Measurements from ENCODE around the gene MAP1LC3B2.

Gene MAP1LC3B2

GRCh38 chr12:116545144-116545543 is 14.0 kb upstream of the MAP1LC3B2 start:
- no peak for ATAC-seq
- Mint-ChIP-seq H3K27me3 (no peaks in the 10 kb centered on the region), H3K36me3 (no peaks in the 10 kb centered on the region), H3K4me3 (no peak overlapping the region), H3K27ac (no peak overlapping the region), H3K9me3 (peaks cover 3% of the 10 kb centered on the region), H3K4me1 (peaks cover 37% of the 10 kb centered on the region)

- ATAC-seq, result no peak
- no peaks in the 10 kb centered on the region for H3K9me3 Mint-ChIP-seq
- H3K27me3 Mint-ChIP-seq, result no peaks in the 10 kb centered on the region
- no peak overlapping the region for H3K4me3 Mint-ChIP-seq
- H3K4me1 Mint-ChIP-seq, result peaks cover 29% of the 10 kb centered on the region
- no peak overlapping the region for H3K27ac Mint-ChIP-seq
- no peaks in the 10 kb centered on the region for H3K36me3 Mint-ChIP-seq
Measured at GRCh38 chr12:116545936-116546335, 13.2 kb upstream of the MAP1LC3B2 start.

GRCh38 chr12:116547955-116548501 is 11.2 kb upstream of the MAP1LC3B2 start:
- H3K4me1 Mint-ChIP-seq, result peaks cover 29% of the 10 kb centered on the region
- peak; percentile 88 for ATAC-seq
- peak overlapping the region; percentile 79 for H3K27ac Mint-ChIP-seq
- H3K9me3 Mint-ChIP-seq, result no peaks in the 10 kb centered on the region
- H3K36me3 Mint-ChIP-seq, result no peaks in the 10 kb centered on the region
- no peaks in the 10 kb centered on the region for H3K27me3 Mint-ChIP-seq
- H3K4me3 Mint-ChIP-seq, result peak overlapping the region; percentile 2

- ATAC-seq, result no peak
- no peaks in the 10 kb centered on the region for H3K9me3 Mint-ChIP-seq
- H3K27me3 Mint-ChIP-seq, result no peaks in the 10 kb centered on the region
- no peak overlapping the region for H3K27ac Mint-ChIP-seq
- H3K4me1 Mint-ChIP-seq, result peaks cover 29% of the 10 kb centered on the region
- no peak overlapping the region for H3K4me3 Mint-ChIP-seq
- no peaks in the 10 kb centered on the region for H3K36me3 Mint-ChIP-seq
Measured at GRCh38 chr12:116549993-116550392, 9.2 kb upstream of the MAP1LC3B2 start.

GRCh38 chr12:116551151-116551550 is 8.0 kb upstream of the MAP1LC3B2 start:
- no peak overlapping the region for H3K4me3 Mint-ChIP-seq
- no peaks in the 10 kb centered on the region for H3K9me3 Mint-ChIP-seq
- H3K36me3 Mint-ChIP-seq, result no peaks in the 10 kb centered on the region
- H3K27ac Mint-ChIP-seq, result no peak overlapping the region
- H3K27me3 Mint-ChIP-seq, result no peaks in the 10 kb centered on the region
- no peak for ATAC-seq
- peaks cover 29% of the 10 kb centered on the region for H3K4me1 Mint-ChIP-seq

DNA sequence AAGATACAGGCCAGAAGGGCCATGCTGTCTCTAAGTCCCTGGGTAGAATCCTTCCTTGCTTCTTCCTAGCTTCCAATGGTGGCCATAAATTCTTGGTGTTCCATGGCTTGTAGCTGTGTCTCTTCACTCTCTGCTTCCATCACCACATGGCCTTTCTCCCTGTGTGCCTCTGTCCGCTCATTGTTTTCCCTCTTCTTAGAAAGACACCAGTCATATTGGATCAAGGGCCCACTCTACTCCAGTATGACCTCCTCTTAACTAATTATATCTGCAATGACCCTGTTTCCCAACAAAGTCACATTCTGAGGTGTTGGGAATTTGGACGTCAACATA is 7.6 kb upstream of the MAP1LC3B2 start:
- H3K4me1 Mint-ChIP-seq, result peaks cover 31% of the 10 kb centered on the region
- no peak overlapping the region for H3K4me3 Mint-ChIP-seq
- no peaks in the 10 kb centered on the region for H3K9me3 Mint-ChIP-seq
- peaks cover under 1% of the 10 kb centered on the region for H3K36me3 Mint-ChIP-seq
- H3K27ac Mint-ChIP-seq, result no peak overlapping the region
- no peaks in the 10 kb centered on the region for H3K27me3 Mint-ChIP-seq
- no peak for ATAC-seq

GRCh38 chr12:116551952-116552772 is 7.0 kb upstream of the MAP1LC3B2 start:
- peak; percentile 14 for ATAC-seq
- H3K27me3 Mint-ChIP-seq, result no peaks in the 10 kb centered on the region
- peaks cover 4% of the 10 kb centered on the region for H3K36me3 Mint-ChIP-seq
- H3K9me3 Mint-ChIP-seq, result peaks cover 2% of the 10 kb centered on the region
- peaks cover 32% of the 10 kb centered on the region for H3K4me1 Mint-ChIP-seq
- no peak overlapping the region for H3K27ac Mint-ChIP-seq
- H3K4me3 Mint-ChIP-seq, result peak overlapping the region; percentile 18

DNA sequence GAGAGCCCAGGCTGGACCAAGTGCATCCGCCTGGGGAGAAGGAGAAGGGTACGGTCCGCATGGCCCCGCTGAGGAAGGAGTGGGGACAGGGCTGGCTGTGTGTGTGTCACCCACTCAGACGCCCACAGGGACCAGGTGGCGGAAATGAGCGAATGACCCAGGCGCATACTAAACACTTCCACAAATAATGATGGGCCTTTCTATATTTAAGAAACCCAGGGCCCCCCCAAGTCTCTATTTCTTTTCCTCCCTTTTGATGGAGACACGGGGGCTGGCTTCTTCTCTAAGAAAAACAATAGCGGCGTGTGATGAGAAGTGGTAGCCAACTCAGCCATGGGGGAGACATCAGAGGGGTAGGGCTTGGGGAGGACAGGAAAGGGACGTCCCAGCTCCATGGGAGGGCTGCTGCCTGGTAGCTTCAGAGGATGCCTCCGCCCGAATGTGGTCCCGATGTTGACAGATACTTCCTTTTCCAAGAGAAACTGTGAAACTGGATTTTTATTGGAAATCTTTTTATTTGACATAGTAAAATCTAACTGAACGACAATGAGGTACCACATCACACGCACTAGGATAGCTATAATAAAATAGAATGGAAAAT is 6.3 kb upstream of the MAP1LC3B2 start:
- Mint-ChIP-seq H3K27ac (no peak overlapping the region), H3K36me3 (peaks cover 4% of the 10 kb centered on the region), H3K4me1 (peaks cover 30% of the 10 kb centered on the region), H3K4me3 (peak overlapping the region; percentile 18), H3K27me3 (no peaks in the 10 kb centered on the region), H3K9me3 (peaks cover 2% of the 10 kb centered on the region)
- ATAC-seq, result peak; percentile 38

GRCh38 chr12:116556356-116556952 is 2.7 kb upstream of the MAP1LC3B2 start:
- H3K9me3 Mint-ChIP-seq, result peaks cover 2% of the 10 kb centered on the region
- H3K4me3 Mint-ChIP-seq, result no peak overlapping the region
- peak overlapping the region; percentile 100 for H3K27ac Mint-ChIP-seq
- peaks cover 4% of the 10 kb centered on the region for H3K36me3 Mint-ChIP-seq
- no peak for ATAC-seq
- H3K27me3 Mint-ChIP-seq, result no peaks in the 10 kb centered on the region
- H3K4me1 Mint-ChIP-seq, result peaks cover 42% of the 10 kb centered on the region

DNA sequence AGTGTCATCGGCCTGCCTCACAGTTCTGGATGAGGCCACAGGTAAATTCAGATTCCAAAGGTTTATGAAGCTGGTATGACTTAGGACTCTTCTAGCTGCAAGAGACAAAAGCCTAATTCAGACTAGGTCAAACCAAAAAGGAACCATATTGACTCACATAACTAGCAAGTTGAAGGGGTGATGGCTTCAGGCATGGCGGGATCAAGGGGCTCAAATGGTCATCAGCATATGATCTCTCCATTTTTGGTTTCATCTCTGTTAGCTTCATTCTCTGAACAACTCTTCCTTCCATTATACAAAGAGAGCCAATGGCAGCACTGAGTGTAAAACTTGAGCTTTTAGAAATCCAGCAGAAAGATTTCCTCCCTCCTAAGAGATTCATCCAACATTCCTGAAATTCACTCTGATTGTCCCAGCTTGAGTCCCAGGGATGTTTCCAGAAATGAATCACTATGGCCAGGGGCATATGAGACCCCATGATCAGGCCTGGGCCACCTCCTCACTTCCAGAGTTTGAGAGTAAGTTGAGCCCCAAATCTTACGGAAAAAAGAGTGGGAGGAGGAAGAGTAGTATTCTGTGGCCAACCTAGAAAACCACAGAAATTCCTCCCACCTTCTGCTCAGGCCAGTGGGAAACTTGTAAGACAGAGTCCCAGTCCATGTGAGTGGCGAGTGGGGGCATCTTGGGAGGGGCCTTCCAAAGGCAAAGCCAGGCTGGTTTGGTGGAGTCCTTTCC is 2.0 kb upstream of the MAP1LC3B2 start:
- Mint-ChIP-seq H3K9me3 (peaks cover 2% of the 10 kb centered on the region), H3K4me1 (peaks cover 42% of the 10 kb centered on the region), H3K4me3 (no peak overlapping the region), H3K36me3 (peaks cover 4% of the 10 kb centered on the region), H3K27ac (peak overlapping the region; percentile 100), H3K27me3 (no peaks in the 10 kb centered on the region)
- no peak for ATAC-seq

DNA sequence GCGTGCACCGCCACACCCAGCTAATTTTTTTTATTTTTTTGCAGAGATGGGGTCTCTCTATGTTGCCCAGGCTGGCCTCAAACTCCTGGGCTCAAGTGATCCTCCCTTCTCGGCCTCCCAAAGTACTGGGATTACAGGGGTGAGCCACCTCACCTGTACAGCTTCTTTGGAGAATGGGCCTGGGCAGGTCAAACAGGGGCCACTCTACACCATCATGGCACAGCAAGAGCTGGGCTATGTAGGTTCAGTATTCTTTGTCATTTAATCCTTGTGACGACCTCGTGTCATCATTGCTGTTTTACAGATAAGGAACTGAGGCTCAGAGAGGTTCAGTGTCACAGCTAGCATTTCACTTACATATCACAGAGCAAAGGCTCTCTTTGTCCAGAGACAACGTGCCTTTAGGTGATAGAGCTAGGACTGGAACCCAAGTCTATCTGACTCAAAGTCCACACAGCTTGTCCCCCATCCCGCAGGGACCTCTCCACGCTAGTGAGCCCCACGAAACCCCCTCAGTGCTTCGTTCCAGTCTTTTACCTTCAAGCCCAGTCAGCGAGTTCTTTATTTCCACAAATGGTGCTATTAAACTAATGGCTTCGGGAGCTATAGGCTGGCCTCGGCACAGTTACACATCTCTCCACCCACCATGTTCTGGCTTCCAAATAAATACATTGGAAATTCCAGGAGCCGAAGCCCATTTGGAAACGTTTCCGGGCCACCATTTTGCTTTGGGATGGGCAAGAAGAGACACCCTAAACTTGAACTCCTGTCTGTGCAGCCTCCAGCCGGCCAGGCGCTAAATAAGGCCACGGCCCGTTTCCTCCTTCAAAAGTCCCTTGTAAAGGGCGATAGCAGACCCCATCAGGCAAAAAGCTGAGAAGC is 660 bp upstream of the MAP1LC3B2 start:
- peaks cover 8% of the 10 kb centered on the region for H3K36me3 Mint-ChIP-seq
- no peak for ATAC-seq
- peaks cover 3% of the 10 kb centered on the region for H3K9me3 Mint-ChIP-seq
- no peaks in the 10 kb centered on the region for H3K27me3 Mint-ChIP-seq
- peaks cover 42% of the 10 kb centered on the region for H3K4me1 Mint-ChIP-seq
- H3K4me3 Mint-ChIP-seq, result peak overlapping the region; percentile 84
- H3K27ac Mint-ChIP-seq, result peak overlapping the region; percentile 100

DNA sequence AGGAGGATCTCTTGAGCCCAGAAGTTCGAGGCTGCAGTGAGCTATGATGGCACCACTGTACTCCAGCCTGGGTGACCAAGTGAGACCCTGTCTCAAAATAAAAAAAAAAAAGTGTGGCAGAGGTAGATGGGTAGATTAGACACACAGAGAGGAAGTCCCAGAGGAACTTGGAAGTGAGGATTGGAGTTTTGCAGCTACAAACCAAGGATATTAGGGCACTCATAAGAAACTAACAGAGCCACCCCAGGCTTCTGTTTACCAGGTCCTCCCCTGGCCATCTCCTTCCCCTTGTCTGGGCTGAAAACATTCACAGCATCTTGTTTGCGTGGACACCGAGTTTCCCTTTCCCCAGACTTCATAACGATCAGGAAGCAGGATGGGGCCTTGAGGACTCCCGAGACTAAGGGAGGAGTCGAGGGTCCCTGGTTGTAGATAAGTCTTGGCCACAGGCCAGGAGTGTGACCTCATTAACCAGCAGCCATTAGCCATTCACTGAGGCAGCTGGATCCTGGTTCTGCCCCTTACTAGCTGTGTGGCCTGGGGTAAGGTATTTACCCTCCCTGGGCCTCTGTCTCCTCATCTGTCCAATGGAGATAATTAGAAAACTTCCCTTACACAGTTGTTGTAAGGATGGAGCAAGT is 2.1 kb downstream of the MAP1LC3B2 start:
- Mint-ChIP-seq H3K4me3 (no peak overlapping the region), H3K27ac (peak overlapping the region; percentile 100), H3K4me1 (peaks cover 42% of the 10 kb centered on the region)

GRCh38 chr12:116562090-116562489 is 2.9 kb downstream of the MAP1LC3B2 start:
- Mint-ChIP-seq H3K27ac (peak overlapping the region; percentile 100), H3K4me1 (peaks cover 35% of the 10 kb centered on the region)

More for the DNA sequence above, 2.1 kb downstream of the MAP1LC3B2 start:
- peaks cover 23% of the 10 kb centered on the region for H3K36me3 Mint-ChIP-seq
- no peaks in the 10 kb centered on the region for H3K27me3 Mint-ChIP-seq
- H3K9me3 Mint-ChIP-seq, result peaks cover 12% of the 10 kb centered on the region
- ATAC-seq, result no peak

DNA sequence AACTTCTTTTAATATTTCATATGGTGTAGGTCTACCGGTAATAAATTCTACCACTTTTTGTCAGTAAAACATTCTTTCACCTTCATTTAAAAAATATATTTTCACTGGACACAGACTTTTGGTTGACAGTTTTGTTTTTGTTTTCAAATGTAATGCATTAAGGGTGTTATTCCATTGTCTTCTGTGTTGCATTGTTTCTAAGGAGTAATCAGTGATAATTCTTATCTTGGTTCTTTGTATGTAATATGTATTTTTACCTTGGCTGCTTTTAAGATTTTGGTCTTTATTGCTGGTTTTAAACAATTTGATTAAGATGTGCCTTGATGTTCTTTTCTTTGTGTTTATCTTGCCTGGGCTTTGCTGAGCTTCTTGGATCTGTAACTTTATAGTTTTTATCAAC is 4.1 kb downstream of the MAP1LC3B2 start:
- Mint-ChIP-seq H3K27me3 (no peaks in the 10 kb centered on the region), H3K27ac (no peak overlapping the region), H3K4me1 (peaks cover 27% of the 10 kb centered on the region), H3K36me3 (peaks cover 18% of the 10 kb centered on the region), H3K4me3 (no peak overlapping the region), H3K9me3 (peaks cover 10% of the 10 kb centered on the region)
- ATAC-seq, result no peak

More at GRCh38 chr12:116562090-116562489, 2.9 kb downstream of the MAP1LC3B2 start:
- H3K27me3 Mint-ChIP-seq, result no peaks in the 10 kb centered on the region
- H3K4me3 Mint-ChIP-seq, result no peak overlapping the region
- H3K36me3 Mint-ChIP-seq, result peaks cover 18% of the 10 kb centered on the region
- H3K9me3 Mint-ChIP-seq, result peaks cover 10% of the 10 kb centered on the region
- no peak for ATAC-seq
